A549 (cell line): Measurements from ENCODE around the gene GCNT2.

Experiments
- CHD4 ChIP-seq: fragments of 200-600 bp; sonication (generic); IDR thresholded peaks from 2 replicates; pipeline ENCODE4 v1.6.1; 2016; ENCODE audit warnings: antibody characterized with exemption, mild to moderate bottlenecking, borderline replicate concordance
- EP300 ChIP-seq, 2 experiments: fragments of >200 bp; sonication (Bioruptor Twin); formaldehyde crosslinking; IDR thresholded peaks; 2 replicates in 1 of 2; 3 replicates in 1 of 2; pipeline ENCODE4 v1.6.1; 2016 to 2017
- POLR2A ChIP-seq: IDR thresholded peaks from 2 replicates; pipeline ENCODE4 v1.6.1; 2012; ENCODE audit warnings: mild to moderate bottlenecking, low read length
- SMC3 ChIP-seq: fragments of >200 bp; sonication (Bioruptor Twin); formaldehyde crosslinking; IDR thresholded peaks from 3 replicates; pipeline ENCODE4 v1.6.1; 2018; ENCODE audit warnings: inconsistent platforms
- TF ChIP-seq, protein P1 (sequence below): fragments of >200 bp; sonication (Bioruptor Twin); formaldehyde crosslinking; IDR thresholded peaks from 3 replicates; pipeline ENCODE4 v1.5.1; 2016
- TF ChIP-seq, protein P2 (sequence below): fragments of 200-600 bp; sonication (generic); IDR thresholded peaks from 2 replicates; pipeline ENCODE4 v1.6.1; 2016; ENCODE audit warnings: antibody characterized with exemption, mild to moderate bottlenecking, moderate library complexity
- TF ChIP-seq, protein P3 (sequence below): fragments of >200 bp; sonication (Bioruptor Twin); formaldehyde crosslinking; IDR thresholded peaks from 3 replicates; pipeline ENCODE4 v1.6.1; 2016

DNA sequence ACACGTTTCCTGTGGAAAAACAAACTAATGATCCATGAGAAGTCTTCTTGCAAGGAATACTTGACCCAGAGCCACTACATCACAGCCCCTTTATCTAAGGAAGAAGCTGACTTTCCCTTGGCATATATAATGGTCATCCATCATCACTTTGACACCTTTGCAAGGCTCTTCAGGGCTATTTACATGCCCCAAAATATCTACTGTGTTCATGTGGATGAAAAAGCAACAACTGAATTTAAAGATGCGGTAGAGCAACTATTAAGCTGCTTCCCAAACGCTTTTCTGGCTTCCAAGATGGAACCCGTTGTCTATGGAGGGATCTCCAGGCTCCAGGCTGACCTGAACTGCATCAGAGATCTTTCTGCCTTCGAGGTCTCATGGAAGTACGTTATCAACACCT is 35.4 kb downstream of the GCNT2 start:
- TF ChIP-seq CHD4 (no peak), SMC3 (no peak), POLR2A (no peak), EP300 (IDR thresholded peaks at IDR 0.05) (no peak)
- TF ChIP-seq, protein P1, sequence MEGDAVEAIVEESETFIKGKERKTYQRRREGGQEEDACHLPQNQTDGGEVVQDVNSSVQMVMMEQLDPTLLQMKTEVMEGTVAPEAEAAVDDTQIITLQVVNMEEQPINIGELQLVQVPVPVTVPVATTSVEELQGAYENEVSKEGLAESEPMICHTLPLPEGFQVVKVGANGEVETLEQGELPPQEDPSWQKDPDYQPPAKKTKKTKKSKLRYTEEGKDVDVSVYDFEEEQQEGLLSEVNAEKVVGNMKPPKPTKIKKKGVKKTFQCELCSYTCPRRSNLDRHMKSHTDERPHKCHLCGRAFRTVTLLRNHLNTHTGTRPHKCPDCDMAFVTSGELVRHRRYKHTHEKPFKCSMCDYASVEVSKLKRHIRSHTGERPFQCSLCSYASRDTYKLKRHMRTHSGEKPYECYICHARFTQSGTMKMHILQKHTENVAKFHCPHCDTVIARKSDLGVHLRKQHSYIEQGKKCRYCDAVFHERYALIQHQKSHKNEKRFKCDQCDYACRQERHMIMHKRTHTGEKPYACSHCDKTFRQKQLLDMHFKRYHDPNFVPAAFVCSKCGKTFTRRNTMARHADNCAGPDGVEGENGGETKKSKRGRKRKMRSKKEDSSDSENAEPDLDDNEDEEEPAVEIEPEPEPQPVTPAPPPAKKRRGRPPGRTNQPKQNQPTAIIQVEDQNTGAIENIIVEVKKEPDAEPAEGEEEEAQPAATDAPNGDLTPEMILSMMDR: no peak
- TF ChIP-seq, protein P2, sequence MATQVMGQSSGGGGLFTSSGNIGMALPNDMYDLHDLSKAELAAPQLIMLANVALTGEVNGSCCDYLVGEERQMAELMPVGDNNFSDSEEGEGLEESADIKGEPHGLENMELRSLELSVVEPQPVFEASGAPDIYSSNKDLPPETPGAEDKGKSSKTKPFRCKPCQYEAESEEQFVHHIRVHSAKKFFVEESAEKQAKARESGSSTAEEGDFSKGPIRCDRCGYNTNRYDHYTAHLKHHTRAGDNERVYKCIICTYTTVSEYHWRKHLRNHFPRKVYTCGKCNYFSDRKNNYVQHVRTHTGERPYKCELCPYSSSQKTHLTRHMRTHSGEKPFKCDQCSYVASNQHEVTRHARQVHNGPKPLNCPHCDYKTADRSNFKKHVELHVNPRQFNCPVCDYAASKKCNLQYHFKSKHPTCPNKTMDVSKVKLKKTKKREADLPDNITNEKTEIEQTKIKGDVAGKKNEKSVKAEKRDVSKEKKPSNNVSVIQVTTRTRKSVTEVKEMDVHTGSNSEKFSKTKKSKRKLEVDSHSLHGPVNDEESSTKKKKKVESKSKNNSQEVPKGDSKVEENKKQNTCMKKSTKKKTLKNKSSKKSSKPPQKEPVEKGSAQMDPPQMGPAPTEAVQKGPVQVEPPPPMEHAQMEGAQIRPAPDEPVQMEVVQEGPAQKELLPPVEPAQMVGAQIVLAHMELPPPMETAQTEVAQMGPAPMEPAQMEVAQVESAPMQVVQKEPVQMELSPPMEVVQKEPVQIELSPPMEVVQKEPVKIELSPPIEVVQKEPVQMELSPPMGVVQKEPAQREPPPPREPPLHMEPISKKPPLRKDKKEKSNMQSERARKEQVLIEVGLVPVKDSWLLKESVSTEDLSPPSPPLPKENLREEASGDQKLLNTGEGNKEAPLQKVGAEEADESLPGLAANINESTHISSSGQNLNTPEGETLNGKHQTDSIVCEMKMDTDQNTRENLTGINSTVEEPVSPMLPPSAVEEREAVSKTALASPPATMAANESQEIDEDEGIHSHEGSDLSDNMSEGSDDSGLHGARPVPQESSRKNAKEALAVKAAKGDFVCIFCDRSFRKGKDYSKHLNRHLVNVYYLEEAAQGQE: no peak
- TF ChIP-seq, protein P3, sequence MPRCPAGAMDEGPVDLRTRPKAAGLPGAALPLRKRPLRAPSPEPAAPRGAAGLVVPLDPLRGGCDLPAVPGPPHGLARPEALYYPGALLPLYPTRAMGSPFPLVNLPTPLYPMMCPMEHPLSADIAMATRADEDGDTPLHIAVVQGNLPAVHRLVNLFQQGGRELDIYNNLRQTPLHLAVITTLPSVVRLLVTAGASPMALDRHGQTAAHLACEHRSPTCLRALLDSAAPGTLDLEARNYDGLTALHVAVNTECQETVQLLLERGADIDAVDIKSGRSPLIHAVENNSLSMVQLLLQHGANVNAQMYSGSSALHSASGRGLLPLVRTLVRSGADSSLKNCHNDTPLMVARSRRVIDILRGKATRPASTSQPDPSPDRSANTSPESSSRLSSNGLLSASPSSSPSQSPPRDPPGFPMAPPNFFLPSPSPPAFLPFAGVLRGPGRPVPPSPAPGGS: no peak
